Mesenchymal stem cell (in vitro differentiated cells and primary cell): ENCODE results near the gene DIP2C.
A peak's percentile ranks its signal among the peaks of the same experiment; 100 is the strongest.
"Not testable (repeated sequence)": the region's sequence is repeated elsewhere in the genome, so short reads cannot be mapped to it uniquely, and the experiment has no call there.

ENCODE experiments used
- DNase-seq: peaks from one replicate; pipeline ENCODE4 v3.0.0-alpha.2; 2013
- H2AFZ ChIP-seq: one replicate; pipeline ENCODE4 v1.6.1; 2013; ENCODE audit warnings: low read depth, mild to moderate bottlenecking, control low read depth, inconsistent platforms, low read length, moderate library complexity
- H2AK5ac ChIP-seq: 2 replicates; pipeline ENCODE4 v1.6.1; 2013; ENCODE audit warnings: low read length, moderate library complexity, mild to moderate bottlenecking, inconsistent platforms; ENCODE audit not compliant: severe bottlenecking
- H2BK120ac ChIP-seq: one replicate; pipeline ENCODE4 v1.6.1; 2013; ENCODE audit warnings: low read depth, mild to moderate bottlenecking, inconsistent platforms, low read length, moderate library complexity
- H2BK12ac ChIP-seq, 2 experiments: one replicate each; pipeline ENCODE4 v1.6.1; 2013; ENCODE audit warnings: inconsistent platforms in 2 of 2, low read length in 2 of 2, mild to moderate bottlenecking in 2 of 2, moderate library complexity in 2 of 2, control low read depth in 1 of 2
- H2BK15ac ChIP-seq: one replicate; pipeline ENCODE4 v1.6.1; 2013; ENCODE audit warnings: mild to moderate bottlenecking, low read depth, inconsistent platforms; ENCODE audit not compliant: poor library complexity, severe bottlenecking
- H2BK5ac ChIP-seq: 2 replicates; pipeline ENCODE4 v1.6.1; 2013; ENCODE audit warnings: low read depth, mild to moderate bottlenecking, low read length, control low read depth, inconsistent platforms; ENCODE audit not compliant: poor library complexity, severe bottlenecking
- H3K14ac ChIP-seq, 2 experiments: one replicate each; pipeline ENCODE4 v1.6.1; 2013; ENCODE audit warnings: inconsistent platforms in 2 of 2, low read length in 2 of 2, control low read depth in 1 of 2, mild to moderate bottlenecking in 1 of 2, moderate library complexity in 1 of 2
- H3K18ac ChIP-seq, 2 experiments: one replicate each; pipeline ENCODE4 v1.6.1; 2013; ENCODE audit warnings: inconsistent platforms in 2 of 2, low read length in 2 of 2, control low read depth in 1 of 2, low read depth in 1 of 2, mild to moderate bottlenecking in 1 of 2
- H3K23ac ChIP-seq, 2 experiments: one replicate each; pipeline ENCODE4 v1.6.1; 2013; ENCODE audit warnings: inconsistent platforms in 2 of 2, low read length in 2 of 2, mild to moderate bottlenecking in 2 of 2, moderate library complexity in 2 of 2, control low read depth in 1 of 2
- H3K27ac ChIP-seq: 2 replicates; pipeline ENCODE4 v1.5.1; 2013; ENCODE audit warnings: mild to moderate bottlenecking, moderate library complexity, low read length, control low read depth, inconsistent platforms; ENCODE audit not compliant: poor library complexity, severe bottlenecking
- H3K27me3 ChIP-seq, 2 experiments: 2 replicates each; pipeline versions ENCODE4 v1.6.1 to v1.7.0; 2013; ENCODE audit warnings: low read length in 2 of 2, mild to moderate bottlenecking in 2 of 2, moderate library complexity in 2 of 2, control low read depth in 1 of 2, inconsistent platforms in 1 of 2; ENCODE audit not compliant: control insufficient read depth in 1 of 2, insufficient read depth in 1 of 2
- H3K36me3 ChIP-seq, 2 experiments: 2 replicates each; pipeline versions ENCODE4 v1.6.1 to v1.7.0; 2013; ENCODE audit warnings: low read length in 2 of 2, control low read depth in 1 of 2, inconsistent platforms in 1 of 2, low read depth in 1 of 2, mild to moderate bottlenecking in 1 of 2; ENCODE audit not compliant: insufficient read depth in 2 of 2, control insufficient read depth in 1 of 2
- H3K4ac ChIP-seq, 2 experiments: one replicate each; pipeline ENCODE4 v1.6.1; 2013; ENCODE audit warnings: inconsistent platforms in 2 of 2, low read length in 2 of 2, mild to moderate bottlenecking in 2 of 2, moderate library complexity in 2 of 2, control low read depth in 1 of 2, low read depth in 1 of 2
- H3K4me1 ChIP-seq: 2 replicates; pipeline ENCODE4 v1.6.1; 2013; ENCODE audit warnings: low read depth, low read length, control low read depth; ENCODE audit not compliant: control insufficient read depth, insufficient read depth
- H3K4me2 ChIP-seq: 2 replicates; pipeline ENCODE4 v1.6.1; 2013; ENCODE audit warnings: low read length, mild to moderate bottlenecking, inconsistent platforms; ENCODE audit not compliant: poor library complexity, severe bottlenecking
- H3K4me3 ChIP-seq, 2 experiments: 2 replicates each; pipeline versions ENCODE4 v1.5.1 to v1.7.0; 2013; ENCODE audit warnings: low read length in 2 of 2, mild to moderate bottlenecking in 2 of 2, control low read depth in 1 of 2, low read depth in 1 of 2; ENCODE audit not compliant: insufficient read depth in 1 of 2
- H3K79me1 ChIP-seq: replicated peaks from 2 replicates; pipeline ENCODE4 v1.6.1; 2013; ENCODE audit warnings: mild to moderate bottlenecking, control low read depth, low read length, inconsistent platforms; ENCODE audit not compliant: poor library complexity, severe bottlenecking
- H3K9ac ChIP-seq: 2 replicates; pipeline ENCODE4 v1.7.0; 2013; ENCODE audit warnings: mild to moderate bottlenecking, low read length, moderate library complexity
- H3K9me3 ChIP-seq: 2 replicates; pipeline ENCODE4 v1.7.0; 2013; ENCODE audit warnings: mild to moderate bottlenecking, low read length; ENCODE audit not compliant: control insufficient read depth
- H4K8ac ChIP-seq: one replicate; pipeline ENCODE4 v1.6.1; 2013; ENCODE audit warnings: inconsistent platforms, mild to moderate bottlenecking, low read length, moderate library complexity
- H4K91ac ChIP-seq: one replicate; pipeline ENCODE4 v1.6.1; 2013; ENCODE audit warnings: mild to moderate bottlenecking, low read length, inconsistent platforms
- WGBS: methylation state at CpG from one replicate; pipeline ENCODE4 v1.1.7; 2013; ENCODE audit warnings: mixed read lengths; 5-methylcytosine and 5-hydroxymethylcytosine counted together

The DIP2C gene

GRCh38 chr10:451856-452255 is 237.6 kb downstream of the DIP2C start:
- Histone ChIP-seq H3K4me2 (no peak overlapping the region), H4K91ac (peak overlapping the region; percentile 8), H3K9ac (no peak overlapping the region), H2AK5ac (no peak overlapping the region), H3K23ac (no peak overlapping the region), H3K18ac (no peak overlapping the region), H3K9me3 (no peaks in the 10 kb centered on the region), H3K4me1 (peaks cover 20% of the 10 kb centered on the region), H3K36me3 (no peaks in the 10 kb centered on the region), H3K14ac (no peak overlapping the region), H2BK15ac (no peak overlapping the region), H3K79me1 (peaks cover 12% of the 10 kb centered on the region), H2BK5ac (no peak overlapping the region), H2AFZ (no peak overlapping the region), H2BK12ac (no peak overlapping the region), H3K27me3 (no peaks in the 10 kb centered on the region), H2BK120ac (no peak overlapping the region), H3K27ac (no peak overlapping the region), H4K8ac (no peak overlapping the region), H3K4me3 (no peak overlapping the region), H3K4ac (no peak overlapping the region)
- no peak for DNase-seq
- WGBS = 91% methylated on average over 7 of the region's 7 CpGs

DNA sequence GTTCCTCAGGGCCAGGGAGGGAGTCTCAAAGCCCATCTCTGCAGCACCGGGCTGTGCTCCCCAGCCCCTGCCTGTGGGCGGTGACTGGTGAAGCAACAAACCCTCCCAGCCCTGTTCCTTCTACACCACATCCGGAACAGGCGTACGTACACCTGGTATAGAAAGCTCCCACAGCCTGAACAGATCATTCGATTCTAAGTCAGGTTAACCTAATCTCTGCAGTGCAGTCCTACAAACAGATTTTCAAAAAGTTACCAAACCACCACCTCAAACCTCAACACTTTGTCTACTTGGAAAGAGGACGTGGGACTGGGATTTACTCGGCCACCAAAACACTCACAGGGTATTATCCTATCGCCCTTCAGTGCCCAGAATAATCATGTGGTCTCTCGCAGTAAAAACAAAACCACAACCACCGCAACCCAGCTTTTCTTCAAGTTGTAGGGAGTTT is 238.4 kb downstream of the DIP2C start:
- Histone ChIP-seq H3K9me3 (no peaks in the 10 kb centered on the region), H3K4me1 (peaks cover 16% of the 10 kb centered on the region), H3K27ac (no peak overlapping the region), H3K36me3 (no peaks in the 10 kb centered on the region), H2AK5ac (no peak overlapping the region), H3K4me2 (no peak overlapping the region), H3K9ac (no peak overlapping the region), H3K4ac (no peak overlapping the region), H3K4me3 (no peak overlapping the region), H3K14ac (no peak overlapping the region), H2BK120ac (no peak overlapping the region), H2AFZ (no peak overlapping the region), H4K8ac (no peak overlapping the region), H2BK5ac (no peak overlapping the region), H3K27me3 (no peaks in the 10 kb centered on the region), H3K18ac (no peak overlapping the region), H3K23ac (no peak overlapping the region), H2BK12ac (no peak overlapping the region), H3K79me1 (peaks cover 13% of the 10 kb centered on the region), H4K91ac (no peak overlapping the region), H2BK15ac (no peak overlapping the region)
- DNase-seq = no peak
- 90% methylated on average over 11 of the region's 11 CpGs for WGBS

GRCh38 chr10:450463-450862 is 239.0 kb downstream of the DIP2C start:
- Histone ChIP-seq H3K14ac (no peak overlapping the region), H4K8ac (no peak overlapping the region), H2BK15ac (no peak overlapping the region), H3K18ac (no peak overlapping the region), H4K91ac (no peak overlapping the region), H3K9ac (no peak overlapping the region), H3K4me2 (no peak overlapping the region), H2AK5ac (no peak overlapping the region), H3K27ac (no peak overlapping the region), H3K4ac (no peak overlapping the region), H3K4me3 (no peak overlapping the region), H3K9me3 (no peaks in the 10 kb centered on the region), H3K23ac (no peak overlapping the region), H3K79me1 (peaks cover 15% of the 10 kb centered on the region), H3K36me3 (no peaks in the 10 kb centered on the region), H2AFZ (no peak overlapping the region), H3K4me1 (peaks cover 16% of the 10 kb centered on the region), H2BK5ac (no peak overlapping the region), H2BK12ac (no peak overlapping the region), H2BK120ac (no peak overlapping the region), H3K27me3 (no peaks in the 10 kb centered on the region)
- DNase-seq = no peak
- 73% methylated on average over 2 of the region's 3 CpGs for WGBS

GRCh38 chr10:449331-449730 is 240.1 kb downstream of the DIP2C start:
- not testable (repeated sequence) for H3K4me3 ChIP-seq, H2BK5ac ChIP-seq, H3K4ac ChIP-seq, H3K9ac ChIP-seq, H3K23ac ChIP-seq, H2BK15ac ChIP-seq, H4K8ac ChIP-seq, H3K9me3 ChIP-seq, H2BK12ac ChIP-seq, H4K91ac ChIP-seq, H2AFZ ChIP-seq, H3K18ac ChIP-seq, H3K14ac ChIP-seq, H2BK120ac ChIP-seq, H3K27ac ChIP-seq, H2AK5ac ChIP-seq, H3K4me2 ChIP-seq, H3K36me3 ChIP-seq, H3K27me3 ChIP-seq
- Histone ChIP-seq H3K79me1 (peaks cover 20% of the 10 kb centered on the region), H3K4me1 (peaks cover 13% of the 10 kb centered on the region)
- peak; percentile 24 for DNase-seq
- 100% methylated on average over 1 of the region's 6 CpGs for WGBS
